Thyroid gland (tissue), 4 donors: ENCODE measurements around the gene RASA3.

Experiments
- CTCF ChIP-seq, 6 experiments: fragments of 200-600 bp in 3 of 6; fragments of 450-650 bp in 3 of 6; sonication (generic) in 3 of 6; IDR thresholded peaks; one replicate each; pipeline ENCODE4 v1.5.1; 2016 to 2019; ENCODE audit warnings: antibody characterized with exemption in 6 of 6, mild to moderate bottlenecking in 2 of 6, inconsistent platforms in 1 of 6, moderate library complexity in 1 of 6
- POLR2A ChIP-seq, 2 donors: fragments of 450-650 bp; IDR thresholded peaks; one replicate each; pipeline ENCODE4 v1.6.1; 2017; ENCODE audit warnings: antibody characterized with exemption in 2 of 2, mild to moderate bottlenecking in 2 of 2, moderate library complexity in 1 of 2

- TF ChIP-seq CTCF (IDR thresholded peaks at IDR 0.05) (no peak), POLR2A (IDR thresholded peaks at IDR 0.05) (no peak)
These were observed 90.2 kb downstream of the RASA3 start for GRCh38 chr13:114042066-114042815.
